ENCODE data around the gene ERICH4. TPM values are rescaled to one million over a fixed set of nuclear protein-coding genes. Genes with fewer than 3 reads are reported as not detected.
"Not testable (repeated sequence)": the region's sequence is repeated elsewhere in the genome, so short reads cannot be mapped to it uniquely, and the experiment has no call there.

ERICH4 gene
- polyA plus RNA-seq, 3 donors from 2014 or later, result not detected

GRCh38 chr19:41408256-41408655 lies 34.7 kb upstream of the ERICH4 start:
- H3K4me1 Mint-ChIP-seq, result peaks cover 15 to 18% of the 10 kb centered on the region in 2 donors
- no peaks in the 10 kb centered on the region for H3K9me3 Mint-ChIP-seq
- H3K36me3 Mint-ChIP-seq, result peaks cover 0 to 11% (median 3%) of the 10 kb centered on the region in 3 donors
- H3K27me3 Mint-ChIP-seq (ENCODE audit: low read depth in 3 of 3), result peaks cover 0 to 4% (median 0%) of the 10 kb centered on the region in 3 donors
- H3K27ac Mint-ChIP-seq, result no peak overlapping the region
- no peak for DNase-seq
- no peak overlapping the region for H3K4me3 Mint-ChIP-seq

- not testable (repeated sequence) for H3K27ac Mint-ChIP-seq; DNase-seq; H3K4me3 Mint-ChIP-seq; H3K27me3 Mint-ChIP-seq (ENCODE audit: low read depth in 3 of 3); H3K9me3 Mint-ChIP-seq
- peaks cover 4 to 17% (median 7%) of the 10 kb centered on the region in 3 donors for H3K36me3 Mint-ChIP-seq
- peaks cover 15 to 18% of the 10 kb centered on the region in 2 donors for H3K4me1 Mint-ChIP-seq
Measured at GRCh38 chr19:41408846-41409245, 34.1 kb upstream of the ERICH4 start.

GRCh38 chr19:41409288-41409687 lies 33.7 kb upstream of the ERICH4 start:
- DNase-seq, result no peak
- H3K4me1 Mint-ChIP-seq, result peaks cover 15 to 18% of the 10 kb centered on the region in 2 donors
- H3K4me3 Mint-ChIP-seq, result peak overlapping the region in 4 of 5 donors; percentile 46 to 55 (median 49)
- peaks cover 0 to 4% (median 0%) of the 10 kb centered on the region in 3 donors for H3K27me3 Mint-ChIP-seq (ENCODE audit: low read depth in 3 of 3)
- peaks cover 7 to 20% (median 7%) of the 10 kb centered on the region in 3 donors for H3K36me3 Mint-ChIP-seq
- H3K27ac Mint-ChIP-seq, result peak overlapping the region in 4 of 6 donors; percentile 36 to 74 (median 48)
- H3K9me3 Mint-ChIP-seq, result no peaks in the 10 kb centered on the region

- H3K27ac Mint-ChIP-seq, result peak overlapping the region in 5 of 6 donors; percentile 46 to 74 (median 66)
- H3K4me1 Mint-ChIP-seq, result peaks cover 15 to 18% of the 10 kb centered on the region in 2 donors
- no peaks in the 10 kb centered on the region for H3K9me3 Mint-ChIP-seq
Measured at GRCh38 chr19:41410336-41411054, 32.5 kb upstream of the ERICH4 start.

GRCh38 chr19:41411100-41411967 lies 31.6 kb upstream of the ERICH4 start:
- no peak for DNase-seq
- H3K4me3 Mint-ChIP-seq, result no peak overlapping the region
- H3K4me1 Mint-ChIP-seq, result peaks cover 15 to 18% of the 10 kb centered on the region in 2 donors
- no peaks in the 10 kb centered on the region for H3K9me3 Mint-ChIP-seq
- H3K27ac Mint-ChIP-seq, result no peak overlapping the region
- H3K27me3 Mint-ChIP-seq (ENCODE audit: low read depth in 3 of 3), result peaks cover 0 to 4% (median 1%) of the 10 kb centered on the region in 3 donors
- H3K36me3 Mint-ChIP-seq, result peaks cover 7 to 23% (median 11%) of the 10 kb centered on the region in 3 donors

More at GRCh38 chr19:41410336-41411054, 32.5 kb upstream of the ERICH4 start:
- no peak for DNase-seq
- Mint-ChIP-seq H3K36me3 (peaks cover 7 to 23% (median 11%) of the 10 kb centered on the region in 3 donors), H3K4me3 (peak overlapping the region in 1 of 5 donors; percentile 57), H3K27me3 (ENCODE audit: low read depth in 3 of 3) (peaks cover 0 to 4% (median 0%) of the 10 kb centered on the region in 3 donors)

- Mint-ChIP-seq H3K4me1 (peaks cover 15 to 18% of the 10 kb centered on the region in 2 donors), H3K27ac (peak overlapping the region in 1 of 6 donors; percentile 27), H3K36me3 (peaks cover 7 to 23% (median 11%) of the 10 kb centered on the region in 3 donors), H3K27me3 (ENCODE audit: low read depth in 3 of 3) (peaks cover 0 to 4% (median 2%) of the 10 kb centered on the region in 3 donors), H3K9me3 (no peaks in the 10 kb centered on the region), H3K4me3 (no peak overlapping the region)
- no peak for DNase-seq
Measured at GRCh38 chr19:41411968-41412265, 31.0 kb upstream of the ERICH4 start.

GRCh38 chr19:41412953-41413352 lies 30.0 kb upstream of the ERICH4 start:
- peaks cover 7 to 24% (median 11%) of the 10 kb centered on the region in 3 donors for H3K36me3 Mint-ChIP-seq
- no peak for DNase-seq
- H3K4me1 Mint-ChIP-seq, result peaks cover 15% of the 10 kb centered on the region in 2 donors
- no peak overlapping the region for H3K27ac Mint-ChIP-seq
- H3K4me3 Mint-ChIP-seq, result no peak overlapping the region
- H3K27me3 Mint-ChIP-seq (ENCODE audit: low read depth in 3 of 3), result peaks cover 0 to 5% (median 5%) of the 10 kb centered on the region in 3 donors
- H3K9me3 Mint-ChIP-seq, result no peaks in the 10 kb centered on the region

- Mint-ChIP-seq H3K27me3 (ENCODE audit: low read depth in 3 of 3) (peaks cover 0 to 5% (median 4%) of the 10 kb centered on the region in 3 donors), H3K9me3 (no peaks in the 10 kb centered on the region), H3K27ac (no peak overlapping the region), H3K4me1 (peaks cover 15% of the 10 kb centered on the region in 2 donors), H3K36me3 (peaks cover 7 to 30% (median 11%) of the 10 kb centered on the region in 3 donors), H3K4me3 (no peak overlapping the region)
- DNase-seq, result no peak
Measured at GRCh38 chr19:41413947-41414346, 29.0 kb upstream of the ERICH4 start.

GRCh38 chr19:41414461-41414860 lies 28.5 kb upstream of the ERICH4 start:
- Mint-ChIP-seq H3K9me3 (no peaks in the 10 kb centered on the region), H3K36me3 (peaks cover 7 to 32% (median 11%) of the 10 kb centered on the region in 3 donors), H3K4me1 (peaks cover 11% of the 10 kb centered on the region in 2 donors), H3K27ac (no peak overlapping the region), H3K27me3 (ENCODE audit: low read depth in 3 of 3) (peaks cover 0 to 5% (median 1%) of the 10 kb centered on the region in 3 donors), H3K4me3 (no peak overlapping the region)
- no peak for DNase-seq

GRCh38 chr19:41415154-41415571 lies 27.8 kb upstream of the ERICH4 start:
- H3K4me1 Mint-ChIP-seq, result peaks cover 4 to 5% of the 10 kb centered on the region in 2 donors
- no peak overlapping the region for H3K4me3 Mint-ChIP-seq
- no peaks in the 10 kb centered on the region for H3K9me3 Mint-ChIP-seq
- peaks cover 7 to 32% (median 11%) of the 10 kb centered on the region in 3 donors for H3K36me3 Mint-ChIP-seq
- H3K27me3 Mint-ChIP-seq (ENCODE audit: low read depth in 3 of 3), result peaks cover 0 to 5% (median 1%) of the 10 kb centered on the region in 3 donors
- H3K27ac Mint-ChIP-seq, result no peak overlapping the region
- DNase-seq, result no peak

GRCh38 chr19:41416194-41416674 lies 26.7 kb upstream of the ERICH4 start:
- Mint-ChIP-seq H3K27me3 (ENCODE audit: low read depth in 3 of 3) (peaks cover 0 to 5% (median 1%) of the 10 kb centered on the region in 3 donors), H3K36me3 (peaks cover 7 to 34% (median 11%) of the 10 kb centered on the region in 3 donors), H3K27ac (no peak overlapping the region), H3K9me3 (no peaks in the 10 kb centered on the region), H3K4me1 (no peaks in the 10 kb centered on the region), H3K4me3 (no peak overlapping the region)
- DNase-seq, result no peak

GRCh38 chr19:41420101-41420880 lies 22.7 kb upstream of the ERICH4 start:
- DNase-seq, result no peak
- peaks cover 0 to 7% of the 10 kb centered on the region in 2 donors for H3K4me1 Mint-ChIP-seq
- peaks cover 0 to 32% (median 3%) of the 10 kb centered on the region in 3 donors for H3K36me3 Mint-ChIP-seq
- H3K9me3 Mint-ChIP-seq, result no peaks in the 10 kb centered on the region
- H3K4me3 Mint-ChIP-seq, result no peak overlapping the region
- peaks cover 2 to 5% (median 5%) of the 10 kb centered on the region in 3 donors for H3K27me3 Mint-ChIP-seq (ENCODE audit: low read depth in 3 of 3)
- H3K27ac Mint-ChIP-seq, result no peak overlapping the region

- no peaks in the 10 kb centered on the region for H3K9me3 Mint-ChIP-seq
- no peak for DNase-seq
- H3K36me3 Mint-ChIP-seq, result peaks cover 0 to 32% (median 3%) of the 10 kb centered on the region in 3 donors
- no peak overlapping the region for H3K4me3 Mint-ChIP-seq
- H3K27ac Mint-ChIP-seq, result peak overlapping the region in 1 of 6 donors; percentile 53
- peaks cover 0 to 8% of the 10 kb centered on the region in 2 donors for H3K4me1 Mint-ChIP-seq
- H3K27me3 Mint-ChIP-seq (ENCODE audit: low read depth in 3 of 3), result peaks cover 2 to 5% (median 4%) of the 10 kb centered on the region in 3 donors
Measured at GRCh38 chr19:41421314-41421713, 21.6 kb upstream of the ERICH4 start.

Measured in immature natural killer cell (primary cell).